HG02623 (cell line): ENCODE data around the gene POFUT2.

Experiments used
- ATAC-seq: cut with Tn5 transposase; IDR thresholded peaks from one replicate; pipeline ENCODE4 v1.9.1; 2021; ENCODE audit warnings: moderate library complexity; ENCODE audit not compliant: unreplicated experiment

Gene POFUT2, protein sequence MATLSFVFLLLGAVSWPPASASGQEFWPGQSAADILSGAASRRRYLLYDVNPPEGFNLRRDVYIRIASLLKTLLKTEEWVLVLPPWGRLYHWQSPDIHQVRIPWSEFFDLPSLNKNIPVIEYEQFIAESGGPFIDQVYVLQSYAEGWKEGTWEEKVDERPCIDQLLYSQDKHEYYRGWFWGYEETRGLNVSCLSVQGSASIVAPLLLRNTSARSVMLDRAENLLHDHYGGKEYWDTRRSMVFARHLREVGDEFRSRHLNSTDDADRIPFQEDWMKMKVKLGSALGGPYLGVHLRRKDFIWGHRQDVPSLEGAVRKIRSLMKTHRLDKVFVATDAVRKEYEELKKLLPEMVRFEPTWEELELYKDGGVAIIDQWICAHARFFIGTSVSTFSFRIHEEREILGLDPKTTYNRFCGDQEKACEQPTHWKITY

DNA sequence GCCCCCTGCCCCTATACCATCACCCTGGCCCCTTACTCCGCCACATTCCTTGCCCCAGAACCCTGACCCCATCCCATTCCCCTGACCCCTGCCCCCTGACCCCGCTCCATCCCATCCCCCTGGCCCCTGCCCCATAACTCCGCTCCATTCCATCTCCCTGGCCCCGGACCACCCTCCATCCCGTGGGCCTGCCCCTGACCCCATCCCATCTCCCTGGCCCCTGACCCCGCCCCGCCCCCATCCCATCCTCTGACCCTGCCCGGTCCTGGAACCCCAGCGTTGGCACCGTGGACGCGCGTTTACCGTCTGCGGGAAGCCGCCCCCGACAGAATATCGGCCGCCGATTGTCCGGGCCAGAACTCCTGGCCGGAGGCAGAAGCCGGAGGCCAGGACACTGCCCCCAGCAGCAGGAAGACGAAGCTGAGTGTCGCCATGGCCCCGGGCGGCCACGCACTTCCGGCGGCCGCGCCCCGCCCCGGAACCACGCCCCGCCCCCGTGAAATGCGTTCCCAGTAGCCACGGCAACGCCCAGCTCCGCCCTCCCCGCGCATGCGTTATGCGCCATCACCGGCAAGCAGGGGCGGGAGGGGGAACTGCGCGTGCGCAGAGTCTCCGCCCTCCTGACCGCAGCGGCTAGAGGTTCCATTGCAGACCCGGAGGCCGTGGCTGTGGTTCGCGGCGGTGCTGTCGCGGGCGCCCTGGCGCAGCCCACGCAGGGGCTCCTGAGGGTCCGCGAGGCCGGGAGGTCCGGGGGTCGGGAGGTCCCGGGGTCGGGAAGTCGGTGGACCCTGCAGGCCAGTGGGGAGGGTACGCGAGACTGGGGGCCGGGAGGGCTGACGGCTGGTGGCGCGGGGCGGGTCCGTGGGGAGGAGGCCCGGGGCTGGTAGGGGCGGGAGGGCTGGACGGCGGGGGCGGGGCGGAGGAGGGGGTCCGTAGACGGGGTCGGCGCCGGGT, at the start of gene POFUT2:
Gene POFUT2 (minus strand): TSS at position 458 of the 954 bp plus-strand sequence. CDS start 24 bp downstream, at position 434.
- ATAC-seq, result peak; percentile 79

DNA sequence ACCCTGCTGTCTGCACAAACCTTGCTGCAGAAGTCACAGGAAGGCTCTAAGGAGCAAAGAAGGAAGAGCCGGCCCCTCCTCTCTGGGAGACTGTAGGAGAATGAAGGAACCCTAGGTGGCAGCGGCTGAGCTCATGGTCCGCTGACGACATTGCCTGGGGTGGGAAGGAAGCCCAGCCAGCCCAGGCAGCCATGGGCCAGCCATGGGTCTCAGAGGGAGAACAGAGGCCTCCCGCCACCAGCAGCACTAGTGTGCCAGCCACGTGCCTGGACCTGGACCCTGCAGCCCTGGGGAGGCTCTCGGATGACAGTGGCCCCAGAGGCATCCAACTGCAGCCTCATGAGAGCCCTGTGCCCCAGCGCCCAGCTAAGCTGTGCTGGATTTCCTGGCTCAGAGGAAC, 49.2 kb upstream of the POFUT2 start:
- ATAC-seq, result no peak

DNA sequence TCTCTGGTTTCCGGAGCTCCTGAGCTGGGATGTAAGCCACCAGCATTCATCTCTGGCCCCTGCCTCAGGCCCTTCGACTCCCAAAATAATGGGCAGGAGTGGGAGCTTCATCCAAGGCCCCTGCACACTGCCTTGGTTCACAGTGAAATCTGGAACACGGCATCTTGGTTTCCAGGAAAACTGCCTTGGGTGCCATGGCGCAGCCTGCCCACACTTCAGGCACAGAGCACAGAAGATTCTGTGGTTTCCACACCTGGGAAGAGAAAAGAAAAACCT, 48.8 kb upstream of the POFUT2 start:
- ATAC-seq, result no peak

DNA sequence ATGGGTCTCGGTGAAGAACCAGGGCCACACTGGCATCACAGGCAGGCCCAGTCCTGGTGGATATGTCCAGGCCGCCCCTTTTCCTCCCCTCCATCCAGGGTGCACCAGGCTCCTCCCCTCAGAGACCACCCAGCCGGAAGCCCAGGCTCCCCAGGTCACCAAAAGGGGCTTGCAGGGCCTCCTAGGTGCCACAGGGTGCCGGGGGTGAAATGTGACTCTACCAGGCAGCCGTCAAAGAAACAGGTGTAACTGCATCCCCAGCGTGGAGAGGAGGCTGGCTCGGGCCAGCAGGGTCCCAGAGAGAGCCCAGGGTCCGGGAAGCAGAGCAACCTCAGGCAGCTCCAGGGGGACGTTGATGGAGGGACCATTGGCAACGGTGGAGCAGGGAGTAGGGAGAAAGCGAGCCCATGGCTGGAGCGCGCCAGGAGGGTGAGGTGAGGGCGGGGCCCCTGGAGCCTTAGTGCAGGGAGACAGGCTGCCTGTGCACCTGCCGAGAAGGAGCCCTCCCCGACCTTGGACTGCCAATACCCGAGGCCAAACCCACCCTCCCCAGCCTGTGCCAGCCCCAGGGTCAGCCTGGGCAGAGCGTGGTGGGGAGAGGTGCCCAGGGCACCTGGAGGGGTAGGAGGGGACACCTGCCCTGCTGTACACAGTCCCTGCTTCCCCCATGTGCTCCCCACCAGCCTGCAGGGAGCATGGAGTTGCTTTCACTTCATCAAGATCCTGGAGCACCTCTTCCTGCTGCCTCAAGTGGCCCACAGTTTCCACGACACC, 48.3 kb upstream of the POFUT2 start:
- ATAC-seq, result no peak

DNA sequence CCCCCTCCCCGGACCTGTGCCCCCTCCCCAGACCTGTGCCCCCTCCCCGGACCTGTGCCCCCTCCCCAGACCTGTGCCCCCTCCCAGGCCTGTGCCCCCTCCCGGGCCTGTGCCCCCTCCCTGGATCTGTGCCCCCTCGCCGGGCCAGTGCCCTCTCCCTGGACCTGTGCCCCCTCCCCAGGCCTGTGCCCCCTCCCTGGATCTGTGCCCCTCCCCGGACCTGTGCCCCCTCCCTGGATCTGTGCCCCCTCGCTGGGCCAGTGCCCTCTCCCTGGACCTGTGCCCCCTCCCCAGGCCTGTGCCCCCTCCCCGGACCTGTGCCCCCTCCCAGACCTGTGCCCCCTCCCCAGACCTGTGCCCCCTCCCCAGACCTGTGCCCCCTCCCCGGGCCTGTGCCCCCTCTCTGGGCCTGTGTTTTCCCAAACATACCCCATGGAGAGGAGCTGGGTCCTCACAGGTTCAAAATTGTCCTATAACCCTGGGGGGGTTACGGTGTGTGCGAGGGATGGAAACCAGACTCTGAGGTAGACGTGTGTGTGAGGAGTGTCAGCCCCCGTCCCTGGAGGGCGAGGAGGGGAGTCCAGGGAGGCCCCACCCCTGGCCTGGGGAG, 47.6 kb upstream of the POFUT2 start:
- ATAC-seq, result no peak

DNA sequence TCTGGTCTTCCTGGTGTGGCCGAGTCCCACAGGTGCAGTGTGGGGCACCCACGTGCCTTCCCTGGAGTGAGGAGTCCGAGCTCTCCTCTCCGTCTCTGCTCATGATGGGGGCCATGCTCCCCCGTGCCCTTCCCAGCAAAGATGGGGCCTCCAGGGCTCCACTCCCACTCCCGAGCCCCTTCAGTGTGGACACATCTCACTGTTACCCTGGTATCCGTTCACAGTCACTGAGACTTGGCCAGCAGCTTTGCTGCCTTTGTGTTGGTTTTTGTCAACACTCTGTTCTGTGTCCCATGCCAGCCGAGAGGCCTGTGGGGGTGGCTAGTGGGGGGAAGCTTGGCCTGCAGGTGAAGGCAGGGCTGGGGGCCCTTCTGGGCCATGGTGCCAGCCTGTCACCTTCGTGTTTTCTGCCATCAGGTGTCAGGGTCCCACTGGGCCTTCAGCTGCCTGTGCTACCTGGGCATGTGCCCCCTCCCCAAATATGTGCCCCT, 46.9 kb upstream of the POFUT2 start:
- no peak for ATAC-seq

DNA sequence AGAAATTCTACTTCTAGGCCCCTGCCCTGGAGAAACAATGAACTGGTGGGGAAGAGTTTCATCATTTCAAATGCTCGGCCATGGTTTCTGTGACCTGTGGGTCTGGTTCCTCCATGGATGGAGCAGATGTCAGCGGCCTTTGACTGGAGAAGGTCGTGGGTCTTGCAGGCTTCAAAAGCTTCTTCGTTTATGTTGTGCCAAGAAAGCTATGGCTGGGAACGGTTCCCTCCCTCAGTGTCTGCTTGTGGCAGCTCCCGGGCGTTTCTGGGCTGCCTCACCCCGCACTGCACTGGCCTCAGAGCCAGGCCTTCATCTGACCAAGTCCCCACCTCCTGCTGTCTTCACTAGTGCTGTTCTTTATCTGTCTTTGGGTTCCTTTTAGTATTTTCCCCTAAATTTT, 46.4 kb upstream of the POFUT2 start:
- no peak for ATAC-seq

DNA sequence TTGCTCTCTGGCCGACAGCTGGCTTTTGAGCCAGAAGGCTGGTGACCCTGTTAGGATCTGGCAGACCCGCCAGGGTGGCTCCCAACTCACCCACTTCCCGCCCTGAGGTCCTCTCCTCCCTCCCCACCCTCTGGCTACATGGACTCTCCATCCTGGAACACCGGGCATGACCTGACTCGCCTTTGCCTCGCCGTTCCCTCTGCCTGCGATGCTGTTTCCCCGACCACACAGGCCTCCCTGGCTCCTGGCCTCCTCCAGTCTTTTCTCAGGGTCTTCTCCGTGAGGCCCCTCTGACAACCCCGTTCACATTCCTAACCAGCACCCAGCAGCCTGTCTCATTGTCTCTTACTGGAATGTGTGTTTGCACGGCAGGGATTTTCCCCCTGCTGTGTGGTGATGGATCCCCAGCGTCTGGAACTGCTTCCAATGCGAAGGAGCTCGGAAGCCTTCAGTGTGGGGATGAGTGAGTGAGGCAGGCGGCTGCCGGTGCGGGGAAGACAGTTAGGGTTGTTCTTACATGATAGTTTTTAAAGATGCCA, 46.0 kb upstream of the POFUT2 start:
- ATAC-seq, result no peak

DNA sequence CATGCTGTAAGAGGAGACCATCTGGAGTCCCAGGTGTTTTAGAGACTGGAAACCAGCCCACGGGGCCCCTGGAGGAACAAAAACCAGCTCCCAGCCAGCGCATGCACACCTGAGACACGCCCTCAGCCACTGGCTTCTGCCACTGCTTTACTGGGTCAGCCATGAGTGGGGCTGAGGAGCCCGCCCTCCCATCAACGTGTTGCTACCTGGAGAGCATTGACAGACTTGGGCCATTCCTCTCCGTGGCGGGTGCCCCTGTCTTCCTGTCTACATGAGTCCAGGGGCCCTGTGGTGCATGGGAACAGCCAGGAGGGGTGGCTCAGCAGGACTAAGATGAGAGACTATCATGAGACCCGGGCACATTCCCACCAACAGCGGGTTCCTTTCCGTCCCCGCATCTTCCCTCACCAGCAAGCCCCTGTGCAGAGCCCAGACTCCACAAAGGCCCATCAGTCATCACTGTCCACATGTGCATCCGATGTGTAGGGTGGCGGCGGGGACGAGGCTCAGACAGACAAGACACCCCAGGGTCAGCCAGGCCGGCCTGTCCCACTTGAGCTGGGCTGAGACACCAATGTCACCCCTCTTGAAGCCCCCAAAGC, 45.4 kb upstream of the POFUT2 start:
- no peak for ATAC-seq

DNA sequence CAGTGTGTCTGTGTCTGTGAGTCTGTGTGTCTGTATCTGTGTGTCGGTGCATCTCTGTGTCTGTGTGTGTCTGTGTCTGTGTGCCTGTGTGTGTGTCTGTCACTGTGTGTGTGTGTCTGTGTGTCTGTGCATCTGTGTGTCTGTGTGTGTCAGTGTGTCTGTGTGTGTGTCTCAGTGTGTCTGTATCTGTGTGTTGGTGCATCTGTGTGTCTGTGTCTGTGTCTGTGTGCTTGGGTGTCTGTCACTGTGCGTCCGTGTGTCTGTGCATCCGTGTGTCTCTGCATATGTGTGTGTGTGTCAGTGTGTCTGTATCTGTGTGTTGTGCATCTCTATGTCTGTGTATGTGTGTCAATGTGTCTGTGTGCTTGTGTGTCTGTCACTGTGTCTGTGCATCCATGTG, 44.7 kb upstream of the POFUT2 start:
- no peak for ATAC-seq

DNA sequence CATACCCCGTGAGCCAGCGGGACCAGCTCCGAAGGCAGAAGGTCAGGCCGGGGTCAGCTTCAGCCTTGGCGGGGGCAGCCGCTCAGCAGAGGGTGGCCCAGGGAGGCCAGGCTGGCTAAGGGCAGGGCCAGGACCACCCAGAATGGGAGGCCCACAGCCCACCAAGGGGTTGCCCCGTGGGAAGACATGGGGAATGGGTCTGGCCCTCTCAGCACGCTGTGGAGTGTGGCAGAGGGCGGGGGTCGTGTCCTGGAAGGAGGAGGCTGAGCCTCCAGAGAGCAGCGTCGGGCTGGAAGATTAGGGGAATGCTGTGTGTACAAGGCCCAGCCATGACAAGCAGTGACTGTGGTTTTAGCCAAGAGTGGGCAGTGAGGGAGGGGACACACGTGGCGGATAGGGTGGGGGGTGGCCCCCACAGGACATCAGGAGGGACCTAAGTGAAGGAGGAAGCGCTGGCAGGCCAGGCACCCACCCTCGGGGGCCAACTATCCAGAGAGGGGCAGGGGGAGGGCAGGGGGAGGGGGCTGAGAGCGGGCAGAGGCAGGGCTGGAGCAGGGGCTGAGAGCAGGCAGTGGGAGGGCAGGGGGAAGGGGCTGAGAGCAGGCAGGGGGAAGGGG, 43.9 kb upstream of the POFUT2 start:
- no peak for ATAC-seq

DNA sequence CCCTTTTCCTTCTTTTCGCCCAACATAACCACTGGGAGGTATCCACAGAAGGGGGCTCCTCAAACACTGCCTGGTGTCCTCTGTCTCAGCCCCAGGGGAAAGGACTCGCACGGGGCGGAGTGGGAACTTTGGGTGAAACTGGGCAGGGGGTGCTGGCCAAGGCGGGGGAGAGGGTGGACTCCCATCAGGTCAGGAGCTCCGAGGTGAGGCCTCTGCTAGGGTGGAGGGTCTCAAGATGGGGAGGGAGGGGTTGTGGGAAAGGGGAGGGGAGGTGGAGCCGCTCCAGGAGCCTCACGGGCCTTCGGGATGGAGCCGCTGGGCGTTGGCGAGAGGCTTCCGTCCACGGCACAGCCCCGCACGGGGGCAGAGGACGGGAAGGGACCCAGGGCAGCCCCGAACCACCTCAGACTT, 43.2 kb upstream of the POFUT2 start:
- ATAC-seq, result no peak

DNA sequence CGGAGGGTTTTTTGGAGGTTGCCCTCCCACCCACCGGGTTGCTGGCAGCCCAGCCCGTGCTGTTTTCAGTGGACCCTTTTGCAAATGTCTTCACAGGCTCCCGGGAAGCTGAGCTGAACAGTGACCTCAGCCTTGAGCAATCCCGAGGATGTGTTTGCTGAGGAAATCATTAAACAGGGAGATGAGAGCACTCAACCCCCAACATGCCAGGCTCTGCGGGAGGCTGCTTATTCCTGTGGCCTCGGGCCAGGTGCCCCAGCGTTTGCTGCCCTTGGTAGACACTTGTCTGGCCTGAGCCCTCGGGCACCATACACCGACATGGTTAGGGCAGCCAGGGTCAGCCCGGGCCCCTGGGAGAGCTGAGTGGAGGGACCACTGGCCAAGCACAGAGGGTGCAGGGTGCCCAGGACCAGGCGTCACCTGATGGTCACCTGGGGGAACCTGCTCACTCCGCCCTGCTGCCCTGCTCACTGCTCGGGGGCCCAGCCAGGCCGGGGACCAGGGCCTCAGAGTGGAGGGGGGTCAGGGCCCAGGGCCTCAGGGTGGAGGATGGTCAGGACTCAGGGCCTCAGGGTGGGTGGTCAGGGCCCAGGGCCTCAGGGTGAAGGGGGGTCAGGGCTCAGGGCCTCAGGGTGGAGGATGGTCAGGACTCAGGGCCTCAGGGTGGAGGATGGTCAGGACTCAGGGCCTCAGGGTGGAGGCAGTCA, 42.5 kb upstream of the POFUT2 start:
- no peak for ATAC-seq

DNA sequence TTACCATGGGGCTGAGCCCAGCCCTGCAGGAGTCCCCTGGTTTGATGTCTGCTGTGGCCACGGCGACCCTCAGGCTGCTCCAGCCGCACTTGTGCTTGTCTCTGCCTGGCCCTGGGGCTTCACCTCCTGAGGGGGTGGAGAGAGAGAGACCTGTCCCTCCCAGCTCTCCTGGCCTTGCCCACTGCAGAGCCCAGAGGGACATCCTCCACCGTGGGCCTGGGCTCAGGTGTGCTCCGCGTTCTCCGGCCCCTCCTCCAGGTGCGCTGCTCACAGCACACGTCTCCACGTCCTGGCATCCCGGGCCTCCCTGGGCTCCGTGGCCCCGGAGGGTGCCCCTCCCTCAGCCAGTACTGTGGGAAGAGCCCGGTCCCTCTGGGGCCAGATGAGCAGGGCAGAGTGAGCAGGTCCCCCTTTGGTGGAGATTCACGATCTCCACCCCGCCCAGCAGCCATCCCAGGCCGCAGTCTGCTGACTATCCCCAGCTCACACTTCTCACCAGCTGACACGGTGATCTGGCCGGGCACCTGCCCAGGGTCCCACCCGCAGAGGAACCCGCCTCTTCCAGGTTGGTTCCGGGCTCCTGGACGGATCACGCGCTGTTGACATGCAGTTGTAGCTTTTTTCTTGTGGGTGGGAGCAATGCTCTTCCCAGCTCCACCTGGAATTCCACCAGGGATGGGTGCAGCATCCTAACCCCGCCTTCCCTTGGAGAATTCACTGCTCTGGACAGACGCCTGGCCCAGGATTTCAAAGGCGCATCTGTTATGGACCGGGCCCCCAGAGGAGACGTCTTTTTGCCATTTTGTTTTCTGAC, 41.8 kb upstream of the POFUT2 start:
- no peak for ATAC-seq

DNA sequence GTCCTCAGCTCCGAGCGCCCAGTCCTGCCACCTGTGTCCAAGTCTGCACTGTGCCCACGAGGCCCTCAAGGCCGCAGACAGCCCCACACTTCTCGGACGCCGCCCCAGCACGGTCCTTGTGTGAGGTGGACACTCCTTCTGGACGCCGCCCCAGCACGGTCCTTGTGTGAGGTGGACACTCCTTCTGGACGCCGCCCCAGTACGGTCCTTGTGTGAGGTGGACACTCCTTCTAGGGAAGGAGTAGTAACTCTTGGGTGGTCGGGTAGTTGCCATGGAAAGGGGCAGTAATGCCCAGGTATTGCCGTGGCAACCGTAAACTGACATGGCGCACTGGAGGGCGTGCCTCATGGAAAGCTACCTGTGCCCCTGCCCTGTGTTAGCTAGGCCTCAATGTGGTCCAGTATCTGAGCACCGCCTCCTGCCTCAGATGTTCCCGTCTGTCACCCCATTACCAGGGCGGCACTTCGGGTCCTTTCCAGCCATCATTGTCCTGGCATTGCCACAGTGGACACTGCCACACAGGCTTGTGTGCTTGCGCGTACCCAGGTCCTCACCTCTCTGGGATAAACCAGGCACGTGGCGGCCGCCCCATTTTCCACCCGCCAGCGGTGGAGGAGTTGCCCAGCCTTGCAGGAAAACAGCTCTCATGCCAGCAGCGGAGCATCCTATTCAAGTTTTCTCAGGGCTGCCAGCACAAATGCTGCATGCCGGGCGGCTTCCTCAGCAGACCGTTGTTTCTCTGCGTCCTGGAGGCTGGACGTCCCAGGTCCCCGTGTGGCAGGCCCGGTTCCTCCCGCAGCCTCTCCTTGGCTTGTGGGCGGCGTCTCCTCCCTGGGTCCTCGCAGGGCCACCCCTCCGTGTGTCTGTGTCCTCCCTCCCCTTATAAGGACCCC, 40.8 kb upstream of the POFUT2 start:
- no peak for ATAC-seq

DNA sequence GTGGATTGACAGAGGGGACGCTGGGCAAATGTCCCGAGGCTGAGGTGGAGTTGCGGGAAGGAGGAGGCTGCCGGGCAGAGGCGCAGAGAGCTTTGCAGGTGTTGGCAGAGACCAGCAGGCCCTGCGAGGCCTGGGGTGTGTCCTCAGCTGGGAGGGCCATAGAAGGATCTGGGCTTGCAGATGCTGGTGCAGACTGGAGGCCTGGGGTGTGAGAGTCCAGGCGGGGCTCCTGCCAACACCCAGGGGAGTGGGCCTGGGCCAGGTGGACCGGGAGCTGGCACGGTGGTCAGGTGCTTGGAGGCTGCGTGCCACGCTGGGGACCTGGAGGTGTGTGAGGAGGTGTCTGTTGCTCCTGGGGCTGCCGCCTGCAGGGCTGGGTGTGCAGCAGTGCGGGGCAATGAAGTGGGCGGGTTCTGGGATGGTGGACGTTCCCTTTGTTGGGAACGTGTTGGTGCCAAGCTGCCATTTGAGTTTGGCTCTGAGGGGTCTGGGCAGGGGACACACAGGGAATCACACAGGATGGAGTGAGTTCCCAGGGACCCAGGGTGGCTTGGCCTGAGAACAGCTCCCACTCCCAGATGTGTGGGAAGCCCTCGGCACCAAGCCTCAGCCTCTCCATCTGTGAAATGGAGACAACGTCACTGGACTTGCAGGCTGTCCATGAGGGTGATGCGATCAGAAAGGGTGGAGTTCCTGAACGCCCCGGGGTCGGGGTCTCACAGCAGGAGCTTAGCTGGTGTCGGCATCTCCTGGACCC, 39.9 kb upstream of the POFUT2 start:
- no peak for ATAC-seq
